Hindlimb muscle (tissue), 1 donor: ENCODE measurements around the gene CLEC20A. TPM values are rescaled to one million over a fixed set of nuclear protein-coding genes. Genes with fewer than 3 reads are reported as not detected.

Source experiments
- DNase-seq: peaks from one replicate; pipeline ENCODE4 v3.0.0-alpha.2; 2013
- polyA plus RNA-seq: library from polyadenylated mRNA; unstranded; fragments of 120-200 nt; gene quantifications from one replicate; pipeline ENCODE4 v1.2.1, GENCODE V29; 2013; ENCODE audit not compliant: insufficient read length

The CLEC20A gene
- polyA plus RNA-seq: not detected

GRCh38 chr1:178496410-178497135, at the start of gene CLEC20A:
CLEC20A (minus strand) TSS chr1:178496964; CDS start chr1:178496939, 25 bp downstream.
- no peak for DNase-seq

GRCh38 chr1:178544531-178544930, 47.8 kb upstream of the CLEC20A start:
- no peak for DNase-seq

DNA sequence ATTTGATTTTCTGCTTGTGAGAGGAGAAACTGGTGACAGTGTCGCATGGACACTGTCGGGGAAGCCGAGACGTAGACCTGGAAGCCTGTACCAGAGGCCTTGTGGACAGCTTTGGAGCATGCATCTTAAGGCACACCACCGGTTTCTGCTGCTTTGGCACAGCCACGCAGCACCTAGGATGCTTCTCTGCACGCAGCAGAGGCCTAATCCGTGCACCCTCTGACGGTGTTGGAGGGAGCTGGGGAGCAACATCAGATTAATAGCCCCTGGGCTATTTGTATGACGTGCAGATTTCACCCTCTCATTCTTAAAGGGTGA, 46.5 kb upstream of the CLEC20A start:
- no peak for DNase-seq

GRCh38 chr1:178542554-178543289, 46.0 kb upstream of the CLEC20A start:
- peak; percentile 94 for DNase-seq

DNA sequence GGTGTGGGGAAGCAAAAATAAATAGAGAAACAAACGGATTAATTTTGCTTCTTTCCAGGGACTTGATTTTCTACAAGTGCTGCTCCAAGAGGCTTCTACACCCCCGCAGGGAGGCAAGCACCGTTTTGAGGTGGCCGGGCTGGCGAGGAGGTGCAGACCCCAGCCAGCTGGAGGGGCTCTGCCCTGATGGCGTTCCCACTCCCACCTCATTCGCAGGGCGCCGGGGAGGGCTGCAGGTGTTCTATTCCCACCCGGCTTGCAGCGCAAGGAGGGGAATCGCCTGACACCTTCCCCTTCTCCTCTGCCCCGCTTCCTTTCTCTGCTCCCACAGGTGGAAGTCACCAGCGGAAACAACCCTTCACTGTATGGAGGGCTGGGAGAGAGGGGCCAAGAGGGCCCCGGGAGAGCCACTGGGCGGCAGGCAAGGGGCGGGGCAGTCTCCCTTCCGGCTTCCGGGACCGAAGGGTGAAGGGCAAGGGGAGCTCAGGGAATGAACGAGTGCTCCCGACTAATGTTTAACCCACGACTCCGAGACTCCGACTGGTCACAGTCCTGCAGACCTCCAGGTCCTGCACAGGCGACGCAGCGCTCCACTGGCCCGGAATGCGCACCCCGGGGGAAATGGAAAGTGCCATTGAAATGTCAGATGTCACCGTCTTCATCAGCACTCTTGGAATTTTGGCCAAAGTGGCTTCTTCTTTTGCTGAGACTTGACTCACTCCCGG, 45.2 kb upstream of the CLEC20A start:
- DNase-seq: no peak

DNA sequence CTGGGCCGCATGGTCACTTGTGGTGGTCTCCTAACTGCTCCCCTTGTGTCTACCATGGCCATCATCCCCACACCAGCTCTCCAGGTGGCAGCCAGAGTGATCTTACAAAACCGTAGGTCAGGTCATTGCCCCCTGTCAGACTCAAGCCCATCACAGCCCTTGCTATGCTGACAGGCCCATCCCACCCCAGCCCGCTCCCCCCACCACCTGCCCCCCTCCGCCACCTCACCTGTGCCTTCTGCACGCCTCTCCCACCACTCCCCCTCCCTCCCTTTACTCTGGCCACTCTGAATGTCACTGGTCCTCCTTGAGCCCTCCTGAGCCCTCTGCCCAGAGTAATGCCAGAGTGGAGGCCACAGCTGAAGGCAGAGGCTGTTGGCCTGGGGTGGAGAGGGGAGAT, 44.6 kb upstream of the CLEC20A start:
- DNase-seq: no peak

DNA sequence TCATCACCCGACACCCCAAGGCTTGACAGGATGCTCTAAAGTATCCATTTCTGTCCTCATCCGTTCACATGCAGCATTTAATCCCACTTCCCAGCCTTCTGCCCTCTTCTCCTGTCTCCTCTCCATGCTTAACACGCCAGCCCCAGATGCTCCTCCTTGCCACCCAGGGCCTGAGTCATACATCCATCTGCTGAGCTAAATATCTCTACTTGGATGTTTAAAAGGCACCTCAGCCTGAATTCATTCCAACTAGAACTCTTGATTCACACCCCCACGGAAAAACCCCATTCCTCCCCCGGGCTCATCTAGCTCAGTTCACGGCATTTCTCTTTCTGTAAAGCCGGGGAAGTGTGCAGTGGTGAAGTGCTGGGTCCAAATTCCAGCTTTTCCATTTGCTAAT, 43.9 kb upstream of the CLEC20A start:
- no peak for DNase-seq

- no peak for DNase-seq
Observed at GRCh38 chr1:178540204-178540603, 43.4 kb upstream of the CLEC20A start.

- DNase-seq: no peak
Observed at GRCh38 chr1:178539291-178539690, 42.5 kb upstream of the CLEC20A start.

GRCh38 chr1:178538192-178538916, 41.6 kb upstream of the CLEC20A start:
- DNase-seq: no peak

- DNase-seq: no peak
Observed at GRCh38 chr1:178537382-178538090, 40.8 kb upstream of the CLEC20A start.

DNA sequence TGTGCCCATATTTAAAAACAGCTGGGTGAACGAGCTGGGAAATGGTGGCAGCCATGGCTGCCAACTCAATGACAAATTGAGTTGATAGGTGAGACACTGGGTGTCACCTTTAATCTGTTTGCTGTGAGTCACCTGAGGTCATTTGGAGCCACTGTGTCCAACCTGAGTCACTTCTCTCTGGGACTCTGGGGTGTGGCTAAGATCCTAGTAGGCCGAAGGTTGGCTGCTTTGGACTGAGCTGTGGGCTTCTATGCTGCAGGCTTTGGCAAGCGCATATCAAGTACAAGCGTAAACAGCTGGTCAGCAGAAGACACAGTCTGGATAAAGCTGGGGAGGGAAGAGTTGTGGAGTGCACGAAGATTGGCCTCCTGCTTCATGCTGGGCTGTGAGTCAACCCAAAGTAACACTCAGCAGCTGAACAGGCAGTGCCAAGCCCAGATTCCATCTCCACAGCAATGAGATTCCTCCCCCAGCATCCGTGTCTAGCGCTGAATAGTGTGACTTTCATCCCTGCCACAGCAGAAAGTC, 40.1 kb upstream of the CLEC20A start:
- peak; percentile 46 for DNase-seq

- DNase-seq: no peak
Observed at GRCh38 chr1:178536329-178536728, 39.6 kb upstream of the CLEC20A start.

DNA sequence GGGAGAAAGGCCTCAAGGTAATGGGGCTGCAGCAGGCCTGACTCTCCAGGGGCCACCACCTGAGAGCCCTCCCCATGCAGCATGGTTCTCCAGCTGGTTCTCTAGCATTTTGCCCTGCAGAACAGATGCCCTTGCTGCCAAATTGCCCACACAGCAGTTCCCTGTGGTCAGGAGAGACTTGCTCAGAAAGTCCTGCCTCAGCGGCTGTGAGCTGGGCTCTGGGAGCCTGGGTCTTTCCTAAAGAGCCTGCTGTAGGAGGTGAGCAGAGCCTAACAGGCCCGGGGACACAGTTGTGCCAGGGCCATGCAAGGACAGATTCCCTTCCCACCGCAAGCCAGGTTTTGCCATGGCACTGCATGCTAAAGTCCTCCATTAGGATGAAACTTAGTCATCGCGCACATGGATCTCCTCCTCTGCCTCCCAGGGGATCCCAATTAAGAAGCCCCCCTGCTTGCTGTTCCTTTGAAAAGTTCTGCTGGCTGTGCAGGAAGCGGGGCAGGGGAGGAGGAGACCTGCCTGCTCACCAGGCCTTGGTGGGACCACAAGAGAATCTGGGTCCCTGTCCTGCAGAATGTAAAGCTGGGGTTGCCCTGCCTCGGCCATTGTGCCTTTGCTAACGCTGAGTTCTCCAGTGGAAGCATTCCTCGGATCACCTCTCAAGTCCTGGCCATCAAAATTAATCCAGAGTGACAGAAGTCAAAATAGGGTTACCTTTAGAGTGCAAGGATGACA, 37.5 kb upstream of the CLEC20A start:
- DNase-seq: no peak

DNA sequence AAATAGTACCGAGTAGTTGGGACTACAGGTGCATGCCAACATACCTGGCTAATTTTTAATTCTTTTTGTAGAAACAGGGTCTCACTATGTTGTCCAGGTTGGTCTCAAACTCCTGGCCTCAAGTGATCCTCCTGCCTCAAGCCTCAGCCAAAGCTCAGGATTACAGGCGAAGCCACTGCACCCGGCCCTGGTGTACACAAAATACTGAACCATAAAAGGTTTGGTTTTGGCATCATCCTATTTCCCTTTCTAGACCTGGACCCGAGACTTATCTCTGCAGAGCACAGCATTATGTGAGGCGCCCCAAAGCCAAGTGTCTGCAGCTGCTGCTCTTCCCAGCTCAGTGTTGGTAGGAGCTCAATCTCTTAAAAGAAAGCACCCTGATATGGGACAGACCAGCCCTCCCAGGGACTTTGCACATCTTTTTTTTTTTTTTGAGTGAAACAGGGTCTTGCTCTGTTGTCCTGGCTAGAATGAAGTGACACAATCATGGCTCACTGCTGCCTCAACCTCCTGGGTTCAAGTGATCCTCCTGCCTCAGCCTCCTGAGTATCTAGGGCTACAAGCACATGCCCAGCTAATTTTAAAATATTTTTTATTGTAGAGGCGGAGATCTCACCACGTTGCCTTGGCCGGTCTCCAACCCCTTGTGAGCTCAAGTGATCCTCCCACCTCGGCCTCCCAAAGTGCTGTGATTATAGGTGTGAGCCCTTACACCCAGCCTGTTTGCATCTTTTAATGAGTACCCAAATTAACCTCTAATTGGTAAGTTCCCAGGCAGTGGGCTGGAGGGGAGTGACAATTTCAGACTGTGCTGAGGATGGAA, 36.6 kb upstream of the CLEC20A start:
- DNase-seq: no peak

- peak; percentile 85 for DNase-seq
Observed at GRCh38 chr1:178532392-178532791, 35.6 kb upstream of the CLEC20A start.

GRCh38 chr1:178531887-178532286, 35.1 kb upstream of the CLEC20A start:
- no peak for DNase-seq

- no peak for DNase-seq
Observed at GRCh38 chr1:178530502-178530901, 33.7 kb upstream of the CLEC20A start.

GRCh38 chr1:178530037-178530402, 33.3 kb upstream of the CLEC20A start:
- DNase-seq: no peak

GRCh38 chr1:178529364-178530036, 32.7 kb upstream of the CLEC20A start:
- DNase-seq: no peak
